Measurements from ENCODE around the gene KRT25.

Gene KRT25

DNA sequence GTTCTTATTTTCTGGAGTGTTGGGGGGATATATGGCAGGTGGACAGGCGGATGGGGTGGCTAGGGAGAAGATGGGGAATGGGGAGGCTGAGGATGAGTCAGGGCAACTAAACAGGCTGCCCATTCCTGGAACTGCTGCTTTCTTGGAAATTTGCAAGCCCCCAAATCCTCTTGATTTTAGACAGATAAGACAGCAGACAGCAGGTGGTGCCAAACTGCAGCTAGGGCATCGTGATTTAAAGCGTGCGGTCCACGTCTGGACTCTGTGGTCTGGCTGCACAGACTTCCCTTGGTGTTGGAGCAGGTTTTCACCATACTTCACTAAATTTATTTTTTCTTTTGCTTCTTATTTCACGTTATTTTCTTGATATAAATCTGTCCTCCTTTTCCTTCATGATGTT is 40.7 kb downstream of the KRT25 start:
- TF ChIP-seq, protein P1, sequence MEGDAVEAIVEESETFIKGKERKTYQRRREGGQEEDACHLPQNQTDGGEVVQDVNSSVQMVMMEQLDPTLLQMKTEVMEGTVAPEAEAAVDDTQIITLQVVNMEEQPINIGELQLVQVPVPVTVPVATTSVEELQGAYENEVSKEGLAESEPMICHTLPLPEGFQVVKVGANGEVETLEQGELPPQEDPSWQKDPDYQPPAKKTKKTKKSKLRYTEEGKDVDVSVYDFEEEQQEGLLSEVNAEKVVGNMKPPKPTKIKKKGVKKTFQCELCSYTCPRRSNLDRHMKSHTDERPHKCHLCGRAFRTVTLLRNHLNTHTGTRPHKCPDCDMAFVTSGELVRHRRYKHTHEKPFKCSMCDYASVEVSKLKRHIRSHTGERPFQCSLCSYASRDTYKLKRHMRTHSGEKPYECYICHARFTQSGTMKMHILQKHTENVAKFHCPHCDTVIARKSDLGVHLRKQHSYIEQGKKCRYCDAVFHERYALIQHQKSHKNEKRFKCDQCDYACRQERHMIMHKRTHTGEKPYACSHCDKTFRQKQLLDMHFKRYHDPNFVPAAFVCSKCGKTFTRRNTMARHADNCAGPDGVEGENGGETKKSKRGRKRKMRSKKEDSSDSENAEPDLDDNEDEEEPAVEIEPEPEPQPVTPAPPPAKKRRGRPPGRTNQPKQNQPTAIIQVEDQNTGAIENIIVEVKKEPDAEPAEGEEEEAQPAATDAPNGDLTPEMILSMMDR (IDR thresholded peaks at IDR 0.05), result no peak
- no peak for TF ChIP-seq ZFX (IDR thresholded peaks at IDR 0.05; ENCODE audit: borderline replicate concordance)
- no peak overlapping the region for H3K27ac ChIP-seq

DNA sequence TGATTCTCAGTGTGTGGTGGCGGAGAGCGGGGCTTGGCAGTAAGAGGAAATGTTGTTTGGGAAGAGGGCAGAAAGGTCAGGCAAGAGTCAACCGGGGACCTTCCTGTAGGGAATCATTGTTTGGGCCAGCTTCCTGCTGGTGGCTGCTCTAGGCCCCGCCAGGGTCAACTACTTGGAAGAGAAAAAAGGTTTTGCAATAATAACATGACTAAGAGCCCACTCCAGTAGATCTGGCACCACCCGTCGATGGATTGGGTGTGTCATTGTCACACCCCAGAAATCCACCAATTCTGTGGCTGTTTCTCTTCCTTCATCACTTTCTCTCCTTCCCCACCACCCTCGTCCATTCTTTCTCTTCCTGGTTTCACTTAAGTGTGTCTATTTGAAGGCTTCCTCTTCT is 47.4 kb downstream of the KRT25 start:
- TF ChIP-seq, protein P1 (IDR thresholded peaks at IDR 0.05), result no peak
- no peak for TF ChIP-seq ZFX (IDR thresholded peaks at IDR 0.05; ENCODE audit: borderline replicate concordance)

DNA sequence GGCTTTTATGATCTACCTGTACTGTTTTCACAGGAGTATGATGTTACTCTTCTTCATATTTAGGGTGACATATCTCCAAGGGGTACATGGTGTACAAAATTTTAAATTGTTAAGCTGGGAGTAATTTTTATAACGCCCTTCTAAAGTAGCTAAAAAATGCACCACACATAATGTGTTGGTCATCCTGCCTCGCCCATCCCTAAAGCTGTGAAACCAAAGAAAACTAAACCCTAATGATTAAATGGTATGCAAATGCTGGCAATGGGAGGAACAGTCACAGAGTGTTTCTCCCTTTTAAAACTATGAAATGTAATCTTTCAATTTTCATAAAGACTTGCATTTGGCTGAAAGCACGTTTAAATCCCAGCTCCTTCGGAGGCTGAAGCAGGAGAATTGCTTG is 49.5 kb downstream of the KRT25 start:
- TF ChIP-seq, protein P1 (IDR thresholded peaks at IDR 0.05), result no peak
- no peak for TF ChIP-seq ZFX (IDR thresholded peaks at IDR 0.05; ENCODE audit: borderline replicate concordance)
- H3K27ac ChIP-seq, result no peak overlapping the region

More for the DNA sequence above, 47.4 kb downstream of the KRT25 start:
- no peak overlapping the region for H3K27ac ChIP-seq

DNA sequence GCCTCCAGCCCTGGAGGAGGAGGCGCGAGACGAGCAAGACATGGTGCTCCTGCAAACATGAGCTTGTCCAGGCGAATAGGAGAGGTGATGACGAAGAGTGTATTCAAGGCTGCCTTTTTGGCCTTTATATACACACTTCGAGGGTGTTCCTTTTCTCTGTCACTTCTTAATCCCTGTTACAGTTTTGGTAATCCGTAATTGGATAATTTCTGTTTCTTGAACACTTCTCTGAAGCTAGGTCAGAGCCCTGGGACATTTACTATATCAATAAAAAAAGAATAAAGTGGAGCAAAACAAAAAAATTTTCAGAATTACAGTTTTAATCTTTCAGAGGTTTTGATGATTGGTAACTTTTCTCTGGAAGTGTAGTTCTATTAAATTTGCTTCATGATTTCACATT is 51.5 kb downstream of the KRT25 start, which contains the start of gene KRT24:
KRT24 (minus strand) TSS at position 101 of the 400 bp plus-strand sequence; CDS start at position 42, 59 bp downstream.
- no peak within 1 kb of the TSS for H3K27ac ChIP-seq

DNA sequence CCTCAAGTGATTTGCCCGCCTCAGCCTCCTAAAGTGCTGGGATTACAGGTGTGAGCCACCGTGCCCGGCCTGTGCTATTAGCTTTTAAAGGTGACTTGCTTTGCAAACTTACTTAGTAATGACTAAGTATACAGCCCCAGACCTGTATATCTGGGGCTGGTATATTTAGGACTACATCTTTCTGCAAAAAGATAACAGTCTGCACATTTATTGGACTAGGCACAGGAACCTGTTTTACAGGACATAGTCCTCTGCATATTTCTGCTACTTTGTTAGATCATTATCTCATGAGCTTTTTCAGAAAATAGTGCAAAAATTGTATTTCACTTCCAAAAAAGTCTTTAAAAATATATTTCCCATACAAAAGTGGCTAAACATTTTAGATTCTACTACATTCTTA is 52.9 kb downstream of the KRT25 start:
- TF ChIP-seq, protein P1 (IDR thresholded peaks at IDR 0.05), result no peak
- TF ChIP-seq ZFX (IDR thresholded peaks at IDR 0.05; ENCODE audit: borderline replicate concordance), result no peak
- H3K27ac ChIP-seq, result no peak overlapping the region

More for the DNA sequence above, 51.5 kb downstream of the KRT25 start, which contains the start of gene KRT24:
- no peak for TF ChIP-seq ZFX (IDR thresholded peaks at IDR 0.05; ENCODE audit: borderline replicate concordance)
- TF ChIP-seq, protein P1 (IDR thresholded peaks at IDR 0.05), result no peak

DNA sequence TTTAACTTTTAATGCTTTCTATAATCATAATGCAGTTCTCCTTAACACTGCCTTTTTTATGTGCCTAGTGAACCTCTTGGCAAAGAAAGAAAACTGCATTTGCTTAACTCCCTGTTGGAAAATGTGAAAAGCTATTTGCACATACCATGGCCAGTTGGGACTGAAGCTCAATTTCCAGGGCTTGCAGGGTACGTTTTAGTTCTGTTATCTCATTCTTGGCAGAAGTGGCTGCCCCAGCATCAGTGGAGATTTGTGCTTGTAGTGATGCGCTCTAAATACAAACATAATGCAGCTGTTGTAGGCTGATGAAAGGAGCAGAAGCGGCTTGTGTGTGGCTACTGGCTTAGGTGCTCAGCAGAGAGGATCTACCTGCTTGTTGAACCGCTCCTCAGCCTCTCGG is 55.3 kb downstream of the KRT25 start:
- TF ChIP-seq, protein P1 (IDR thresholded peaks at IDR 0.05), result no peak
- no peak for TF ChIP-seq ZFX (IDR thresholded peaks at IDR 0.05; ENCODE audit: borderline replicate concordance)

DNA sequence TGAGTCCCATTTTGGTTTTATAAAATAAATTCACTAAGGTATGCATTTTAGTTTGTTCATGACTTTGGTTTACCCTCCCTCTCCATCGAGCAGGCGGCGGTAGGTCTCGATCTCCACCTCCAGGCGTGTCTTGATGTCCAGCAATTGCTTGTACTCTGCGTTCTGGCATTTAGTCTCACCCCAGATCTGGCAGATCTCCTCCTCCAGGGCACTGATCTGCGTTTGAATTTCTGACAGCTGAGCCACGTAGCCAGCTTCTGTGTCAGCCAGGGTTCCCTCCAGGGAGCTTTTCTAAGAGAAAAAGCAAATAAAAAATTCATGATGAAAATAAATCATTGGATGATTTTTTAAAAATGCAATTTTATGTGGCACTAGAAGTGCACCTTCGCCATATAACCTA is 55.8 kb downstream of the KRT25 start:
- no peak for TF ChIP-seq ZFX (IDR thresholded peaks at IDR 0.05; ENCODE audit: borderline replicate concordance)
- TF ChIP-seq, protein P1 (IDR thresholded peaks at IDR 0.05), result no peak
- no peak overlapping the region for H3K27ac ChIP-seq

More for the DNA sequence above, 55.3 kb downstream of the KRT25 start:
- H3K27ac ChIP-seq, result no peak overlapping the region
